ENCODE data around the gene SH2D5.

Gene SH2D5

DNA sequence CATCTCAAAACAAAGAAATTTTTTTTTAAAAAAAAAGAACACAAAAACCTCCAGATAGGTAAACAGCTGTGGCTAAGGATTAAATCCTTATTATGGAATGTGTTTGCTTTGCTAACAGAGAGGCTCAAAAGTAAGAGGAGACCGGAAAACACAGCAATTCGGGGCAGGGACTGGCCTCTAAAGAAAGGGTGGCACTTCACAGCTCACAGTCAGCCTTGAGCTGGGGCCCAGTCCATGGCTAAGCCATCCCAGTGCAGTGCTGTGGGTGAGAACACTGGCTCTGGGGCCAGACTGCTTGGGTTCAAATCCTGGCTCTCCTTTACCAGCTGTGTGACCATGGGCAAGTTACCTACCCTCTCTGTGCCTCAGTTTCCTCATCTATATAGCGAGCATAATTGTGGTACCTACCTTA is 42.9 kb downstream of the SH2D5 start:
- POLR2A ChIA-PET = no interaction called here
- TF ChIP-seq, protein P1, sequence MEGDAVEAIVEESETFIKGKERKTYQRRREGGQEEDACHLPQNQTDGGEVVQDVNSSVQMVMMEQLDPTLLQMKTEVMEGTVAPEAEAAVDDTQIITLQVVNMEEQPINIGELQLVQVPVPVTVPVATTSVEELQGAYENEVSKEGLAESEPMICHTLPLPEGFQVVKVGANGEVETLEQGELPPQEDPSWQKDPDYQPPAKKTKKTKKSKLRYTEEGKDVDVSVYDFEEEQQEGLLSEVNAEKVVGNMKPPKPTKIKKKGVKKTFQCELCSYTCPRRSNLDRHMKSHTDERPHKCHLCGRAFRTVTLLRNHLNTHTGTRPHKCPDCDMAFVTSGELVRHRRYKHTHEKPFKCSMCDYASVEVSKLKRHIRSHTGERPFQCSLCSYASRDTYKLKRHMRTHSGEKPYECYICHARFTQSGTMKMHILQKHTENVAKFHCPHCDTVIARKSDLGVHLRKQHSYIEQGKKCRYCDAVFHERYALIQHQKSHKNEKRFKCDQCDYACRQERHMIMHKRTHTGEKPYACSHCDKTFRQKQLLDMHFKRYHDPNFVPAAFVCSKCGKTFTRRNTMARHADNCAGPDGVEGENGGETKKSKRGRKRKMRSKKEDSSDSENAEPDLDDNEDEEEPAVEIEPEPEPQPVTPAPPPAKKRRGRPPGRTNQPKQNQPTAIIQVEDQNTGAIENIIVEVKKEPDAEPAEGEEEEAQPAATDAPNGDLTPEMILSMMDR (IDR thresholded peaks at IDR 0.05; ENCODE audit: control extremely low read depth, extremely low read depth, low read depth, missing control alignments) = no peak
- DNase-seq (ENCODE audit: extremely low spot score) = no peak
- CTCF ChIA-PET = interaction anchor here (3.3 kb wide), 1 partner anchor 505 kb away, joined by 8 read pairs; no protein-coding TSS in a partner anchor

DNA sequence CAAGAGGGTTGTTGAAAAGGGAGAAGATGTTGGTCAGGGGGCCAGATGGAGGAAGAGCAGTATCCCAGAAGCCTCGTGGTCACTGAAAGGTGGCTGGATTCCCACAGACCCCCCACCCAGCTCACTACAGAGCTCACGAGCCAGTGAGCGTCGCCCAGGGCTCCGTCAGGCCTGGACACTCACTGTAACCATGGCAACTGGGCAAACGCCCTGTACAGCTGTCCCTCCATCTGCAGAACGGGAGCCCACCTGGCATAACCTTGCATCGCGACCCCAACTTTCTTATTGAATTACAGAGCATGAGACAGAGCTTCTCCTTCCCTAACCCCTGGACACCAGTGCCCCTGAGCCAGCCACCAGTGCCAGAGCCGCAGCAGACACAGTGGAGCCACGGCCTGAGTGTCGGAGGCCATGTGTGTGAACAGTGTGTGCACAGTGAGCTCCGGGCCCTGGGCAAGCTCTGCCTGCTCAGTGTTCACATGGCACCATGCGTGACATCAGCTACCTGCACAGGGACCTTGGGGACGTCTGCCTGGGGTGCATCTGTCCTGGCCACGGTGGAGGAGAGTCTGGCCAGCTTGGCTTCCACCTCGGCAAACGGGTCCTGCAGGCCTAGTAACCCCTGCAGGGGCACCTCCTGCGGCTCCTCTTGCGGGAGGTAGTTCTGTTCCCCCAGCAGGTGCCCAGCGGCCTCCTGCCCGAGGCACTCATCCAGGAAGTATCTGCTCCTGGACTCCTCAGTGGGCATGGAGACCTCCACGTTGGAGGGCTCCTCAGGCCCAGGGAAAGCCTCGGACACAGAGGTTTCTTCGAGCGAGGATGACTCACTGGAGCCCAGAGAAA is 45.4 kb downstream of the SH2D5 start:
- POLR2A ChIA-PET = no interaction called here
- DNase-seq (ENCODE audit: extremely low spot score) = no peak
- CTCF ChIA-PET = interaction anchor here (2.3 kb wide), 1 partner anchor 10 kb away, joined by 12 read pairs; no protein-coding TSS in a partner anchor
- TF ChIP-seq, protein P1 (IDR thresholded peaks at IDR 0.05; ENCODE audit: control extremely low read depth, extremely low read depth, low read depth, missing control alignments) = no peak

DNA sequence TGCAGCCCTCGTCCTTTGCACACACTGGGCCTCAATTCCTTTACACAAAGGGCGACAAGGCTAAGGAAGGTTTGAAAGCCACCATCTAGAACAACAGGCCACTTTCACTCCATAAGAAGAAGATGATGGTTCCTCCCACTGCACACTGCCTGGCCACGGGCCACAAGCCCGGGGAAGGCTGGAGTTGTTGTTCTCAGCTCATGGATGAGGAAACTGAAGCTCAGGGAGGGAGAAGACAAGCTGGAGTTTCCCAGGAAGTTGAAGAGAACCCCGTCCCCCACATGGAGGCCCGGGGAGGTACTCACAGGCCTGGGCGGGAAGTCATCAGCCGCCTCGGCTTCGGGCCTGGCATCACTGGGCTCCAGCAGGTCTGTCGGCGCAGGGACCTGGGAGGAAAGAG is 46.8 kb downstream of the SH2D5 start:
- TF ChIP-seq, protein P1 (IDR thresholded peaks at IDR 0.05; ENCODE audit: control extremely low read depth, extremely low read depth, low read depth, missing control alignments) = no peak
- ChIA-PET CTCF (interaction anchor here (0.7 to 1.4 kb wide), 2 partner anchors 10 to 11 kb away, joined by 3 to 4 read pairs; no protein-coding TSS in a partner anchor), POLR2A (no interaction called here)
- no peak for DNase-seq (ENCODE audit: extremely low spot score)

DNA sequence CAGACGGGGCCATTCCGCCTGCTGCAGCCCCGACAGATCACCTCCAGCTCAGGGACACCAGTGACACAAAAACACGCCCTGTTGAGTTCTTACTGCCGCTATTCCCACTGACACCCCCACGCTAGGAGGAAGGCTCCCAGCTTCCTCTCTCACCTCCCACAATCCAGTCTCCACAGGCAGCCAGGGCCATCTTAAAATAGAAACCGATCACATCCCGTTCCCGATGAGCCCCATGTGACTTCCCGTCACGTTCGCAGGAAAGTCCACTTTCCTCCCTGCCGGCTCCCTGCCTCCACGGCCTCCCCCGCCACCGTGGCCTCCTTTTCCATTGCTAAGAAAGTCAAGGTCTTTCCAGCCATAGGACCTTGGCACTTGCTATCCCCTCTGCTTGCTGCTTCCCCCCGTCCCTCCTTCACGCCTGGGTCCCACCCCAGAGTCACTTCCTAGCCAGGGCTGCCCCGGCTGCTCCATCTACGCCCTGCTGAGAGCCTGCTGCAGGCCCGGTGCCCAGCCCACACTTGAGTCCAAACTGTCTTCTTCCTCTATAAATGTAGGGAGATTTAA is 47.3 kb downstream of the SH2D5 start:
- no peak for DNase-seq (ENCODE audit: extremely low spot score)
- TF ChIP-seq, protein P1 (IDR thresholded peaks at IDR 0.05; ENCODE audit: control extremely low read depth, extremely low read depth, low read depth, missing control alignments) = no peak
- CTCF ChIA-PET = interaction anchor here (1.4 kb wide), 1 partner anchor 12 kb away, joined by 4 read pairs; no protein-coding TSS in a partner anchor
- POLR2A ChIA-PET = no interaction called here

DNA sequence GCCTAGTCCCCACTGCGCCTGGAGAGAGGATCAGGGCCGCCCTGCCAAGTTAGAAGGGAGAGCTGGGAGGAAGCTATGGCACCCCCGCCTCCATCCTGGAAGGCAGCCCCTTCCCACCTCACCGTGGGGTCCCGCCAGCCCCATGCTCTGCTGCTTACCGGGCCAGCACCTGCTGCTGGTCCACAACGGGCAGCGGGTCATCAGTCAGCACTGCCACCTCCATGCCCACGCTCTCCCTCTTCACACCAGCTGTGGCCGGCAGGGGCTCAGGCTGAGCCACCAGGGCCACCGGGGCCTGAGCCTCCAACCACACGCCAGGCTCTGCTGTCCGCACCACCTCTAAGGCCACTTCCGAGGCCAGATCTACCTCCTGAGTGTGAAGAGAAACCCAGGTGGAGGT is 47.9 kb downstream of the SH2D5 start:
- DNase-seq (ENCODE audit: extremely low spot score) = no peak
- TF ChIP-seq, protein P1 (IDR thresholded peaks at IDR 0.05; ENCODE audit: control extremely low read depth, extremely low read depth, low read depth, missing control alignments) = no peak
- ChIA-PET POLR2A (no interaction called here), CTCF (interaction anchor here (1.4 kb wide), 1 partner anchor 12 kb away, joined by 4 read pairs; no protein-coding TSS in a partner anchor)

DNA sequence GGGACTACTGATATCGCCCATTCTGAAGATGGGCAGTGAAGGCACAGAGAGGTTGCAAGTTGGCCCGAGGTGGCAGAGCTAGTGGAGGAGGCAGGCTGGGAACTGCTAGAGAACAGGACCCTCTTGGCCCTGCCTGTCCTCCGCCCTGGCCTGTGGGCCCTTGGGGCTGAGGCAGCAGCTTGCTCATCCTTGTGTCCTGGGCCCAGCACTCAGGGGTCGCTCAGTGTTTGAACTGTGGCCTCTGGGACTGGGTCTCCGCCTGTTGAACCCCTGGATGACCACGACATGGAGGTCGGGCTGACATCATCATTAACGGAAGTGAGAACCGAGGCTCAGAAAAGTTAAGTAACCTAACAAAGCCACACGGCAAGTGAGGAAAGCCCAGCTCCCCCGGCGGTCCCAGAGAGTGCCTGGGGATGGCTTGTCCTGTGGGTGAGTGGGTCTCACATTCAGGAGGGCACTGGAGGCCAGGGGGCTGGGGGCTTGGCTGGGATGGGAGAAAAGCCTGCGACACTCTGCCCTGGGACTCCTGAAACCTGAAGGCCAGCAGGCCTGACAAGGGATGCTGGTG is 48.4 kb downstream of the SH2D5 start:
- TF ChIP-seq, protein P1 (IDR thresholded peaks at IDR 0.05; ENCODE audit: control extremely low read depth, extremely low read depth, low read depth, missing control alignments) = no peak
- no peak for DNase-seq (ENCODE audit: extremely low spot score)
- ChIA-PET CTCF (interaction anchor here (1.0 to 1.3 kb wide), 2 partner anchors 13 to 511 kb away, joined by 3 to 4 read pairs; no protein-coding TSS in a partner anchor), POLR2A (interaction anchor here (0.6 kb wide), 1 partner anchor 1091 kb away, joined by 3 read pairs; no protein-coding TSS in a partner anchor)

Data from GM10248 (cell line).